ENCODE results near the gene EYS.

- TF ChIP-seq TOX (CRISPR knock-in tag; IDR thresholded peaks at IDR 0.05; ENCODE audit: borderline replicate concordance) (no peak), RARB (CRISPR knock-in tag; IDR thresholded peaks at IDR 0.05) (no peak), TSHZ2 (CRISPR knock-in tag; IDR thresholded peaks at IDR 0.05) (no peak), TCF4 (CRISPR knock-in tag; IDR thresholded peaks at IDR 0.05; ENCODE audit: borderline replicate concordance) (no peak), CREB5 (CRISPR knock-in tag; IDR thresholded peaks at IDR 0.05; ENCODE audit: low read depth) (no peak)
These were observed 859.6 kb downstream of the EYS start for GRCh38 chr6:64847396-64847795.

Measured in SK-N-SH treated with all-trans-retinoic acid at 6 μM for 48 hours (cell line).